H9 (cell line): Measurements from ENCODE around the gene ZNF366. TPM values are rescaled to one million over a fixed set of nuclear protein-coding genes. Genes with fewer than 3 reads are reported as not detected.

Experiments
- DNase-seq: peaks from one replicate; pipeline ENCODE4 v3.0.0-alpha.2; 2017
- H2AFZ ChIP-seq: one replicate; pipeline ENCODE4 v1.6.1; 2013; ENCODE audit warnings: mild to moderate bottlenecking, low read length, control low read depth, moderate library complexity
- H2AK5ac ChIP-seq: 2 replicates; pipeline ENCODE4 v1.6.1; 2013; ENCODE audit warnings: low read length, control low read depth, mixed read lengths; ENCODE audit not compliant: insufficient read length
- H2BK120ac ChIP-seq: one replicate; pipeline ENCODE4 v1.6.1; 2013; ENCODE audit warnings: low read depth, mild to moderate bottlenecking, low read length, control low read depth, inconsistent platforms; ENCODE audit not compliant: poor library complexity, severe bottlenecking
- H2BK12ac ChIP-seq: 2 replicates; pipeline ENCODE4 v1.6.1; 2013; ENCODE audit warnings: low read length, control low read depth, mixed read lengths, low read depth; ENCODE audit not compliant: insufficient read length
- H2BK15ac ChIP-seq: 2 replicates; pipeline ENCODE4 v1.6.1; 2013; ENCODE audit warnings: low read depth, low read length, control low read depth
- H2BK20ac ChIP-seq: one replicate; pipeline ENCODE4 v1.6.1; 2013; ENCODE audit warnings: low read depth, mild to moderate bottlenecking, low read length, control low read depth, inconsistent platforms; ENCODE audit not compliant: poor library complexity, severe bottlenecking
- H2BK5ac ChIP-seq: 2 replicates; pipeline ENCODE4 v1.6.1; 2013; ENCODE audit warnings: low read length, control low read depth, mixed read lengths; ENCODE audit not compliant: insufficient read length
- H3K14ac ChIP-seq: 2 replicates; pipeline ENCODE4 v1.6.1; 2013; ENCODE audit warnings: low read length, control low read depth; ENCODE audit not compliant: insufficient read depth
- H3K18ac ChIP-seq: 2 replicates; pipeline ENCODE4 v1.6.1; 2013; ENCODE audit warnings: low read depth, mild to moderate bottlenecking, mixed read lengths, low read length, control low read depth; ENCODE audit not compliant: insufficient read length
- H3K23ac ChIP-seq: 2 replicates; pipeline ENCODE4 v1.6.1; 2013; ENCODE audit warnings: low read length, control low read depth, mixed read lengths, low read depth; ENCODE audit not compliant: insufficient read length
- H3K23me2 ChIP-seq: 2 replicates; pipeline ENCODE4 v1.6.1; 2013; ENCODE audit warnings: low read depth, mild to moderate bottlenecking, mixed read lengths, low read length, control low read depth; ENCODE audit not compliant: insufficient read length, poor library complexity, severe bottlenecking
- H3K27ac ChIP-seq: 2 replicates; pipeline ENCODE4 v1.5.1; 2013; ENCODE audit warnings: low read length, control low read depth, mixed read lengths, low read depth; ENCODE audit not compliant: insufficient read length
- H3K27me3 ChIP-seq: 2 replicates; pipeline ENCODE4 v1.6.1; 2013; ENCODE audit warnings: low read length, control low read depth, inconsistent platforms; ENCODE audit not compliant: insufficient read depth
- H3K4ac ChIP-seq: 2 replicates; pipeline ENCODE4 v1.6.1; 2013; ENCODE audit warnings: low read depth, mild to moderate bottlenecking, control low read depth, inconsistent platforms, low read length, moderate library complexity
- H3K4me1 ChIP-seq: 2 replicates; pipeline ENCODE4 v1.6.1; 2013; ENCODE audit warnings: low read length, control low read depth, inconsistent platforms; ENCODE audit not compliant: insufficient read depth
- H3K4me2 ChIP-seq: 2 replicates; pipeline ENCODE4 v1.6.1; 2013; ENCODE audit warnings: low read length, control low read depth, mixed read lengths; ENCODE audit not compliant: insufficient read length, insufficient read depth
- H3K56ac ChIP-seq: 2 replicates; pipeline ENCODE4 v1.6.1; 2013; ENCODE audit warnings: low read depth, mild to moderate bottlenecking, mixed read lengths, low read length, control low read depth; ENCODE audit not compliant: insufficient read length
- H3K79me1 ChIP-seq: 2 replicates; pipeline ENCODE4 v1.6.1; 2013; ENCODE audit warnings: low read depth, mild to moderate bottlenecking, moderate library complexity, low read length, control low read depth, inconsistent platforms; ENCODE audit not compliant: insufficient read depth, poor library complexity, severe bottlenecking
- H3K79me2 ChIP-seq: 2 replicates; pipeline ENCODE4 v1.6.1; 2013; ENCODE audit warnings: low read length, control low read depth, inconsistent platforms; ENCODE audit not compliant: insufficient read depth
- H3K9ac ChIP-seq: 2 replicates; pipeline ENCODE4 v1.6.1; 2013; ENCODE audit warnings: low read length, control low read depth, mixed read lengths; ENCODE audit not compliant: insufficient read length; ENCODE audit errors: extremely low read depth
- H3K9me3 ChIP-seq: one replicate; pipeline ENCODE4 v1.6.1; 2013; ENCODE audit warnings: low read depth, low read length, inconsistent platforms; ENCODE audit not compliant: control insufficient read depth
- H3T11ph ChIP-seq: one replicate; pipeline ENCODE4 v1.6.1; 2013; ENCODE audit warnings: mild to moderate bottlenecking, low read length, control low read depth, inconsistent platforms
- H4K20me1 ChIP-seq: one replicate; pipeline ENCODE4 v1.6.1; 2013; ENCODE audit not compliant: control insufficient read depth, insufficient read length, insufficient read depth
- H4K5ac ChIP-seq: 2 replicates; pipeline ENCODE4 v1.6.1; 2013; ENCODE audit warnings: low read depth, mild to moderate bottlenecking, mixed read lengths, low read length, control low read depth; ENCODE audit not compliant: insufficient read length
- H4K8ac ChIP-seq: replicated peaks from 2 replicates; pipeline ENCODE4 v1.6.1; 2013; ENCODE audit warnings: low read length, control low read depth, mixed read lengths, low read depth; ENCODE audit not compliant: insufficient read length
- H4K91ac ChIP-seq: 2 replicates; pipeline ENCODE4 v1.6.1; 2013; ENCODE audit warnings: low read depth, mild to moderate bottlenecking, moderate library complexity, mixed read lengths, low read length, control low read depth; ENCODE audit not compliant: insufficient read length
- H3K27ac Mint-ChIP-seq, 3 experiments: 2 replicates in 2 of 3; 3 replicates in 1 of 3; pipeline ENCODE4 v1.8.0; 2020 to 2021; ENCODE audit warnings: mixed read lengths in 3 of 3, mild to moderate bottlenecking in 1 of 3, moderate library complexity in 1 of 3
- H3K27me3 Mint-ChIP-seq: 2 replicates; pipeline ENCODE4 v1.8.0; 2021; ENCODE audit warnings: low read depth, mild to moderate bottlenecking, moderate library complexity, mixed read lengths
- H3K36me3 Mint-ChIP-seq, 3 experiments: 2 replicates in 2 of 3; 3 replicates in 1 of 3; pipeline ENCODE4 v1.8.0; 2020 to 2021; ENCODE audit warnings: low read depth in 3 of 3, mixed read lengths in 3 of 3; ENCODE audit not compliant: insufficient read depth in 1 of 3
- H3K4me1 Mint-ChIP-seq, 2 experiments: 2 replicates each; pipeline ENCODE4 v1.8.0; 2020; ENCODE audit warnings: mixed read lengths in 2 of 2
- H3K4me3 Mint-ChIP-seq, 2 experiments: 2 replicates in 1 of 2; 3 replicates in 1 of 2; pipeline ENCODE4 v1.8.0; 2020 to 2021; ENCODE audit warnings: mild to moderate bottlenecking in 2 of 2, mixed read lengths in 2 of 2, moderate library complexity in 1 of 2
- H3K9me3 Mint-ChIP-seq, 2 experiments: 2 replicates in 1 of 2; 3 replicates in 1 of 2; pipeline ENCODE4 v1.8.0; 2020; ENCODE audit warnings: mild to moderate bottlenecking in 2 of 2, mixed read lengths in 2 of 2, moderate library complexity in 1 of 2
- WGBS: extraction: QIAGEN DNeasy Blood & Tissue Kit; methylation state at CpG from one replicate; pipeline ENCODE4 v1.1.7; 2013; ENCODE audit warnings: missing lambda C conversion rate, low lambda C conversion rate, mixed read lengths; ENCODE audit not compliant: insufficient read length; ENCODE audit errors: extremely low coverage; 5-methylcytosine and 5-hydroxymethylcytosine counted together
- total RNA-seq: library from RNA; stranded (reverse); gene quantifications from 2 replicates; pipeline ENCODE4 v1.2.1, GENCODE V29; 2021
- TF ChIP-seq, protein P1 (sequence below): fragments of 200-600 bp; sonication (generic); conservative IDR thresholded peaks from 3 replicates; pipeline ENCODE4 v1.8.0; 2021; ENCODE audit warnings: antibody characterized with exemption, mild to moderate bottlenecking

ZNF366 gene
- total RNA-seq, 1 experiment from 2014 or later, result not detected

DNA sequence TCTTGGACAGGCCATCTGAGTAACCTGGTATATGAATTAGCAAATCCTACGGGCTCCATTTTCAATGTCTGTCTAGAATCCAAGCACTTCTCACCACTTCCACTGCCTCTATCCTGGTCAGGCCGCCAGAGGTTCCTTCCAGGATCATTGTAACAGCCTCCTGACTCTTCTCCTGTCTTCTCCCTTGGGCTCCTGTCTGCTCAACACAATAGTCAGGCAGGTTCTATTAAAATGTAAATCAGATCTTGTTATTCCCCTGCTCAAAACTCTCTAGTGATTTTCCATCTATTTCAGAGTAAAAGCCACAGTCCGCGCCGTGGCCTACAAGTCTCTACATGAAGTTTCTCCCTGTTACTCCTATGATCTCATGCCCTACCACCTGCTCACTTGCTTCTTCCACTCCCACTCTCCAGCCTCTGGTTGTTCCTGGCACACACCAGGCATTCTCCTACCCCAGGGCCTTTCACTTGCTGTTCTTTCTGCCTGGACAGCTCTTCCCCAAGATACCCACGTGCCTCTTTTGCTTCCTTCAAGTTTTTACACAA lies 21.7 kb downstream of the ZNF366 start:
- no peaks in the 10 kb centered on the region for H3K36me3 Mint-ChIP-seq
- TF ChIP-seq, protein P1, sequence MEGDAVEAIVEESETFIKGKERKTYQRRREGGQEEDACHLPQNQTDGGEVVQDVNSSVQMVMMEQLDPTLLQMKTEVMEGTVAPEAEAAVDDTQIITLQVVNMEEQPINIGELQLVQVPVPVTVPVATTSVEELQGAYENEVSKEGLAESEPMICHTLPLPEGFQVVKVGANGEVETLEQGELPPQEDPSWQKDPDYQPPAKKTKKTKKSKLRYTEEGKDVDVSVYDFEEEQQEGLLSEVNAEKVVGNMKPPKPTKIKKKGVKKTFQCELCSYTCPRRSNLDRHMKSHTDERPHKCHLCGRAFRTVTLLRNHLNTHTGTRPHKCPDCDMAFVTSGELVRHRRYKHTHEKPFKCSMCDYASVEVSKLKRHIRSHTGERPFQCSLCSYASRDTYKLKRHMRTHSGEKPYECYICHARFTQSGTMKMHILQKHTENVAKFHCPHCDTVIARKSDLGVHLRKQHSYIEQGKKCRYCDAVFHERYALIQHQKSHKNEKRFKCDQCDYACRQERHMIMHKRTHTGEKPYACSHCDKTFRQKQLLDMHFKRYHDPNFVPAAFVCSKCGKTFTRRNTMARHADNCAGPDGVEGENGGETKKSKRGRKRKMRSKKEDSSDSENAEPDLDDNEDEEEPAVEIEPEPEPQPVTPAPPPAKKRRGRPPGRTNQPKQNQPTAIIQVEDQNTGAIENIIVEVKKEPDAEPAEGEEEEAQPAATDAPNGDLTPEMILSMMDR, result no peak
- H3K14ac ChIP-seq, result no peak overlapping the region; the same call in 1 of the 2 replicates
- H3K23me2 ChIP-seq, result no peaks in the 10 kb centered on the region
- no peak overlapping the region for H2BK120ac ChIP-seq
- no peak overlapping the region for H3K18ac ChIP-seq
- WGBS, result no CpG with 5 or more reads among the region's 6 CpGs
- H2BK5ac ChIP-seq, result no peak overlapping the region
- no peaks in the 10 kb centered on the region for H4K20me1 ChIP-seq
- no peak overlapping the region for H3K4me2 ChIP-seq
- no peak overlapping the region for H2AFZ ChIP-seq
- no peak overlapping the region for H4K5ac ChIP-seq
- DNase-seq, result no peak
- no peaks in the 10 kb centered on the region for H3K27me3 ChIP-seq
- peak overlapping the region in 2 of 3 experiments; percentile 22 to 65; a peak in 4 of 7 replicates for H3K27ac Mint-ChIP-seq
- H4K91ac ChIP-seq, result no peak overlapping the region
- H3K9me3 Mint-ChIP-seq, result peaks cover 0 to 3% of the 10 kb centered on the region in 2 experiments; a peak in 2 of 5 replicates
- no peak overlapping the region for H3K56ac ChIP-seq
- H2BK15ac ChIP-seq, result no peak overlapping the region
- peaks cover 16 to 23% of the 10 kb centered on the region in 2 experiments for H3K4me1 Mint-ChIP-seq
- no peak overlapping the region for H3K23ac ChIP-seq
- H2BK12ac ChIP-seq, result no peak overlapping the region
- no peaks in the 10 kb centered on the region for H3K27me3 Mint-ChIP-seq
- H3K27ac ChIP-seq, result no peak overlapping the region
- H2AK5ac ChIP-seq, result no peak overlapping the region
- H4K8ac ChIP-seq, result no peak overlapping the region
- no peaks in the 10 kb centered on the region for H3K79me2 ChIP-seq
- H3K9me3 ChIP-seq, result no peaks in the 10 kb centered on the region
- no peak overlapping the region for H3K4ac ChIP-seq
- H2BK20ac ChIP-seq, result no peak overlapping the region
- H3K4me3 Mint-ChIP-seq, result no peak overlapping the region
- H3K79me1 ChIP-seq, result no peaks in the 10 kb centered on the region
- no peak overlapping the region for H3T11ph ChIP-seq
- H3K9ac ChIP-seq, result no peak overlapping the region
- H3K4me1 ChIP-seq, result peaks cover 9% of the 10 kb centered on the region; the same call in 1 of the 2 replicates
